H1 (cell line): Measurements from ENCODE around the gene ADCY9. TPM values are rescaled to one million over a fixed set of nuclear protein-coding genes. Genes with fewer than 3 reads are reported as not detected.

Experiments used
- CTCF ChIA-PET: fragments of 300-600 bp; sonication (Branson Sonifier 250); formaldehyde crosslinking; loops from one replicate; lab custom pipeline; 2021; ENCODE audit not compliant: partially characterized antibody; lab: Charles Lee
- POLR2A ChIA-PET: fragments of 300-600 bp; sonication (Branson Sonifier 250); formaldehyde crosslinking; loops from one replicate; lab custom pipeline; 2021; ENCODE audit warnings: inconsistent platforms; ENCODE audit not compliant: partially characterized antibody; lab: Charles Lee
- DNase-seq, 2 experiments: peaks; one replicate each; pipeline versions ENCODE4 v3.0.0 to v3.0.0-alpha.2; 2010 to 2022; ENCODE audit warnings: low spot score in 2 of 2, low read depth in 1 of 2, mixed read lengths in 1 of 2
- FAIRE-seq: peaks from 2 replicates; lab custom pipeline; 2011; peaks lifted over from hg19 to GRCh38; lab: Jason Lieb, UNC
- H2AFZ ChIP-seq: 2 replicates; pipeline ENCODE4 v1.8.1; 2012; ENCODE audit warnings: low read length, inconsistent platforms
- H2AK5ac ChIP-seq: 2 replicates; pipeline ENCODE4 v1.6.1; 2013; ENCODE audit warnings: low read depth, low read length
- H2BK120ac ChIP-seq: replicated peaks from 2 replicates; pipeline ENCODE3; 2013; ENCODE audit warnings: low read depth, low read length, inconsistent platforms
- H2BK12ac ChIP-seq: 2 replicates; pipeline ENCODE4 v1.6.1; 2013; ENCODE audit warnings: low read depth, low read length
- H2BK15ac ChIP-seq: 2 replicates; pipeline ENCODE4 v1.6.1; 2013; ENCODE audit warnings: low read length
- H2BK20ac ChIP-seq: 2 replicates; pipeline ENCODE4 v1.6.1; 2013; ENCODE audit warnings: low read length
- H2BK5ac ChIP-seq: 2 replicates; pipeline ENCODE4 v1.6.1; 2013; ENCODE audit warnings: low read depth, low read length
- H3K14ac ChIP-seq: 2 replicates; pipeline ENCODE4 v1.6.1; 2013; ENCODE audit warnings: inconsistent platforms; ENCODE audit not compliant: insufficient read length
- H3K18ac ChIP-seq: 2 replicates; pipeline ENCODE4 v1.6.1; 2013; ENCODE audit warnings: low read length; ENCODE audit errors: extremely low read depth
- H3K23ac ChIP-seq: 2 replicates; pipeline ENCODE4 v1.6.1; 2013; ENCODE audit warnings: inconsistent platforms; ENCODE audit not compliant: insufficient read length
- H3K23me2 ChIP-seq: 2 replicates; pipeline ENCODE4 v1.6.1; 2013; ENCODE audit warnings: low read depth, low read length
- H3K27ac ChIP-seq: 2 replicates; pipeline ENCODE4 v1.6.1; 2011; ENCODE audit warnings: low read depth, low read length, inconsistent platforms
- H3K27me3 ChIP-seq, 4 experiments: replicated peaks in 1 of 4; 1 replicate in 1 of 4; 2 replicates in 3 of 4; pipeline versions ENCODE4 v1.6.1 to v1.8.1; 2011 to 2013; ENCODE audit warnings: low read length in 3 of 4, mild to moderate bottlenecking in 3 of 4, inconsistent platforms in 2 of 4, mixed read lengths in 2 of 4, moderate library complexity in 1 of 4; ENCODE audit not compliant: control insufficient read depth in 3 of 4, insufficient read depth in 3 of 4; ENCODE audit errors: extremely low read depth in 1 of 4
- H3K36me3 ChIP-seq, 4 experiments: 2 replicates each; pipeline versions ENCODE4 v1.6.1 to v1.8.1; 2011 to 2013; ENCODE audit warnings: mild to moderate bottlenecking in 4 of 4, low read length in 3 of 4, moderate library complexity in 2 of 4, control low read depth in 1 of 4, inconsistent platforms in 1 of 4; ENCODE audit not compliant: insufficient read depth in 4 of 4, control insufficient read depth in 2 of 4
- H3K4ac ChIP-seq: replicated peaks from 2 replicates; pipeline ENCODE3; 2013; ENCODE audit warnings: low read length, low read depth, mixed read lengths, inconsistent platforms; ENCODE audit not compliant: insufficient read length
- H3K4me1 ChIP-seq, 4 experiments: replicated peaks in 1 of 4; 1 replicate in 1 of 4; 2 replicates in 3 of 4; pipeline versions ENCODE4 v1.6.1 to v1.8.1; 2011 to 2013; ENCODE audit warnings: low read length in 3 of 4, inconsistent platforms in 2 of 4, mixed read lengths in 1 of 4; ENCODE audit not compliant: insufficient read depth in 4 of 4, control insufficient read depth in 3 of 4
- H3K4me2 ChIP-seq, 2 experiments: 2 replicates each; pipeline versions ENCODE4 v1.6.1 to v1.8.1; 2011 to 2013; ENCODE audit warnings: low read depth in 2 of 2, low read length in 2 of 2, control low read depth in 1 of 2, inconsistent platforms in 1 of 2, mild to moderate bottlenecking in 1 of 2; ENCODE audit not compliant: insufficient read depth in 1 of 2
- H3K4me3 ChIP-seq, 4 experiments: fragments of 200-600, 300-600 bp in 1 of 4; sonication (generic), shearing (Covaris generic), sonication (Bioruptor Twin) in 1 of 4; 2 replicates each; pipeline versions ENCODE4 v1.5.1 to v1.8.1; 2011 to 2016; ENCODE audit warnings: low read length in 4 of 4, low read depth in 3 of 4, control low read depth in 2 of 4, inconsistent platforms in 2 of 4, mild to moderate bottlenecking in 2 of 4, mixed read lengths in 1 of 4, moderate library complexity in 1 of 4; ENCODE audit not compliant: insufficient read depth in 2 of 4; ENCODE audit errors: extremely low read depth in 1 of 4
- H3K56ac ChIP-seq: replicated peaks from 2 replicates; pipeline ENCODE3; 2013; ENCODE audit warnings: low read depth, mild to moderate bottlenecking, mixed read lengths, low read length, inconsistent platforms; ENCODE audit not compliant: insufficient read length
- H3K79me1 ChIP-seq: 2 replicates; pipeline ENCODE4 v1.6.1; 2013; ENCODE audit warnings: low read depth, low read length, control low read depth
- H3K79me2 ChIP-seq, 2 experiments: 2 replicates each; pipeline versions ENCODE4 v1.6.1 to v1.8.1; 2012 to 2013; ENCODE audit warnings: low read length in 2 of 2, mild to moderate bottlenecking in 2 of 2, inconsistent platforms in 1 of 2; ENCODE audit not compliant: insufficient read depth in 2 of 2, control insufficient read depth in 1 of 2
- H3K9ac ChIP-seq, 4 experiments: replicated peaks in 1 of 4; 1 replicate in 1 of 4; 2 replicates in 3 of 4; pipeline versions ENCODE4 v1.6.1 to v1.8.1; 2011 to 2013; ENCODE audit warnings: low read depth in 3 of 4, low read length in 3 of 4, control low read depth in 2 of 4, mild to moderate bottlenecking in 2 of 4, moderate library complexity in 2 of 4, inconsistent platforms in 1 of 4; ENCODE audit errors: extremely low read depth in 1 of 4
- H3K9me3 ChIP-seq, 2 experiments: 2 replicates each; pipeline versions ENCODE4 v1.6.1 to v1.8.1; 2012 to 2013; ENCODE audit warnings: mild to moderate bottlenecking in 2 of 2, moderate library complexity in 2 of 2, control low read depth in 1 of 2, inconsistent platforms in 1 of 2, low read depth in 1 of 2, low read length in 1 of 2, mixed read lengths in 1 of 2; ENCODE audit not compliant: insufficient read depth in 2 of 2
- H4K20me1 ChIP-seq, 2 experiments: replicated peaks in 1 of 2; 2 replicates each; pipeline versions ENCODE3 to v1.8.1; 2011 to 2013; ENCODE audit warnings: inconsistent platforms in 2 of 2, low read length in 2 of 2, mild to moderate bottlenecking in 1 of 2; ENCODE audit not compliant: insufficient read depth in 2 of 2, control insufficient read depth in 1 of 2
- H4K5ac ChIP-seq: 2 replicates; pipeline ENCODE4 v1.6.1; 2013; ENCODE audit warnings: low read length, low read depth, mixed read lengths, inconsistent platforms; ENCODE audit not compliant: insufficient read length
- H4K8ac ChIP-seq: 2 replicates; pipeline ENCODE4 v1.8.0; 2013; ENCODE audit warnings: mild to moderate bottlenecking, moderate library complexity, low read length, inconsistent platforms; ENCODE audit not compliant: insufficient read depth; ENCODE audit errors: extremely low read depth
- H4K91ac ChIP-seq: replicated peaks from 2 replicates; pipeline ENCODE3; 2013; ENCODE audit warnings: low read length, mixed read lengths, inconsistent platforms; ENCODE audit not compliant: insufficient read length
- ASH2L ChIP-seq: fragments of 200-600, 300-600 bp; sonication (generic); IDR thresholded peaks from one replicate; pipeline ENCODE4 v1.7.1; 2017; ENCODE audit warnings: low read length
- CBX8 ChIP-seq: fragments of 300-800, 300-1000 bp; sonication (generic); IDR thresholded peaks from 2 replicates; pipeline ENCODE4 v1.7.1; 2016; ENCODE audit warnings: low read depth, low read length, borderline replicate concordance
- CEBPB ChIP-seq: IDR thresholded peaks from 2 replicates; pipeline ENCODE4 v1.6.1; 2012; ENCODE audit warnings: low read depth, low read length
- CHD1 ChIP-seq: IDR thresholded peaks from 2 replicates; pipeline ENCODE4 v1.6.1; 2012; ENCODE audit warnings: low read depth, low read length, improper control_type of control experiment
- EZH2 ChIP-seq: fragments of 200-600 bp; sonication (generic); IDR thresholded peaks from 2 replicates; pipeline ENCODE4 v1.7.1; 2012; ENCODE audit warnings: low read depth, mild to moderate bottlenecking, moderate library complexity, low read length, inconsistent platforms; ENCODE audit not compliant: severe bottlenecking
- KDM4A ChIP-seq: IDR thresholded peaks from one replicate; pipeline ENCODE4 v1.7.1; 2012; ENCODE audit warnings: low read depth, mild to moderate bottlenecking, moderate library complexity, low read length, inconsistent platforms; ENCODE audit not compliant: severe bottlenecking
- PHF8 ChIP-seq: fragments of 200-600 bp; sonication (generic); conservative IDR thresholded peaks from 2 replicates; pipeline ENCODE4 v1.7.1; 2012; ENCODE audit warnings: low read depth, mild to moderate bottlenecking, inconsistent platforms, low read length, moderate library complexity
- POU5F1 ChIP-seq: IDR thresholded peaks from 2 replicates; pipeline ENCODE4 v1.6.1; 2011; ENCODE audit warnings: low read depth, mild to moderate bottlenecking, low read length, moderate library complexity
- RBBP5 ChIP-seq: IDR thresholded peaks from 2 replicates; pipeline ENCODE4 v1.7.1; 2012; ENCODE audit warnings: low read depth, mild to moderate bottlenecking, inconsistent platforms, low read length, moderate library complexity, borderline replicate concordance
- SIRT6 ChIP-seq: IDR thresholded peaks from one replicate; pipeline ENCODE4 v1.7.1; 2012; ENCODE audit warnings: low read length, inconsistent platforms
- SP1 ChIP-seq: IDR thresholded peaks from 2 replicates; pipeline ENCODE4 v1.6.1; 2011; ENCODE audit warnings: low read depth, low read length
- SRF ChIP-seq: IDR thresholded peaks from 2 replicates; pipeline ENCODE4 v1.6.1; 2011; ENCODE audit warnings: mild to moderate bottlenecking, low read depth, low read length, moderate library complexity
- TAF1 ChIP-seq: IDR thresholded peaks from 2 replicates; pipeline ENCODE4 v1.6.1; 2011; ENCODE audit warnings: mild to moderate bottlenecking, low read depth, low read length
- WGBS, 2 experiments: shearing (Covaris generic) in 1 of 2; methylation state at CpG; one replicate each; pipeline versions ENCODE4 v1.1.6 to v1.1.7; 2013 to 2015; ENCODE audit warnings: low lambda C conversion rate in 2 of 2, mixed read lengths in 2 of 2, inconsistent platforms in 1 of 2, low coverage in 1 of 2, missing lambda C conversion rate in 1 of 2; ENCODE audit not compliant: insufficient replicate concordance in 2 of 2, insufficient coverage in 1 of 2, insufficient read length in 1 of 2; ENCODE audit errors: extremely low coverage in 1 of 2, missing lambda C conversion rate in 1 of 2; 5-methylcytosine and 5-hydroxymethylcytosine counted together
- polyA plus RNA-seq, 7 experiments: library from polyadenylated mRNA; depleted of rRNA in 3 of 7; stranded (reverse) in 5 of 7; unstranded in 2 of 7; fragments of >200 nt in 5 of 7; fragments of 200-250 nt in 2 of 7; gene quantifications; 1 replicate in 5 of 7; 2 replicates in 1 of 7; 4 replicates in 1 of 7; pipeline versions ENCODE4 v1.2.1 to v1.2.3, GENCODE V29; 2011 to 2013; ENCODE audit warnings: missing spikeins in 2 of 7, mixed read lengths in 2 of 7
- total RNA-seq: library from RNA; stranded (reverse); fragmentation: NEBNext Ultra II Directional; extraction: Animal tissue kit (Norgen Biotek cat#: 25700); gene quantifications from 2 replicates; pipeline ENCODE4 v1.2.1, GENCODE V29; 2021
- TF ChIP-seq, protein P1 (sequence below): IDR thresholded peaks from 2 replicates; pipeline ENCODE4 v1.6.1; 2012; ENCODE audit warnings: inconsistent platforms

ADCY9 gene
- total and polyA plus RNA-seq, 2 of the 8 experiments (the other 6 are each of a cell fraction or from before 2014, with no cell fraction given) = 5.4 to 13.1 TPM

DNA sequence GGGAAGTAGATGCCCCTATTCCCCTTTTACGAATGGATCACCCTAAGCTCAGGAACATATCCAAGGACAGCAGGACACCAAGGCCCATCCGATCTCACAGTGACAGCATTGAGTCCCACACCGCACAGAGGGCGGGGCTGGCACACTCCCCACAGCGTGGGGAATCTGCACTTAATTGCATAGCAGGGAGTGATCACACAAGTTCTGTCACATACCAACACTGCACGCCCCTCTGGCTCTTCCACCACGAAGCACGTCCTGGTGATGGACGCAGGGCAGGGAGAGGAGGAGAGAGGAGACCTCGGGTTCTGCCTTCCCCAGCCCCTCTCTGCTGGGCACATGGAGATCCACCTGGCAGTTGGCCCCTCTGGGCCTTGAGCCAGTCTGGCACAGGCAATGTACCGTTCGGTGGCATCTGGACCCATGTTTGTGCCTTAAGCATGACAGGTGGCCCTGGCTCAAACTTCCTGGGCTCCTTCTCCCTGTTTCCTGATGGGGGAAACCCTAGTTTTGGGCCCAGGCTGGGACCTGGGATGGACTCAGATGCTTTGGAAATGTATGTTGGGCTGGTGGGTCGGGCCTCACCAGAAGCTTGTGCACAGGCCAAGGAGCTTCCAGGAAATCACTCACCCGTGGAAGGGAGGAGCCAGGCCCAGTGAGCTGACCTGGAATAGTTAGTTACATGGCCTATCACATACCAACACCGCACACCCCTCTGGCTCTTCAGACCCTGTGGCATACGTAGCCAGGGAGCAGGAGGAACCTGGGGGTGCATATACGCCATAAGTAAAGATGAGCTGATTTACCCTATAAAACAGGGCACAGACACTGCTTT, 200.6 kb downstream of the ADCY9 start:
- FAIRE-seq = no peak
- no peaks in the 10 kb centered on the region for H3K79me1 ChIP-seq
- no peak overlapping the region for H3K56ac ChIP-seq
- WGBS, 2 experiments = 84% methylated on average over 17 of the region's 17 CpGs; no CpG with 5 or more reads in 1 of the 2 experiments
- no peak overlapping the region for H2BK5ac ChIP-seq
- H3K23ac ChIP-seq = no peak overlapping the region
- H4K20me1 ChIP-seq = no peaks in the 10 kb centered on the region
- peaks cover 7 to 11% of the 10 kb centered on the region in 2 experiments for H3K9me3 ChIP-seq
- no peak overlapping the region for H3K4me3 ChIP-seq
- no peak overlapping the region for H3K9ac ChIP-seq
- H3K4ac ChIP-seq = no peak overlapping the region
- no peak for DNase-seq
- H3K27me3 ChIP-seq = no peaks in the 10 kb centered on the region
- H2BK120ac ChIP-seq = no peak overlapping the region
- H4K5ac ChIP-seq = no peak overlapping the region
- POLR2A ChIA-PET = interaction anchor here (0.7 kb wide), 1 partner anchor 621 kb away, joined by 3 read pairs; no protein-coding TSS in a partner anchor
- H3K14ac ChIP-seq = no peak overlapping the region
- no peak overlapping the region for H4K8ac ChIP-seq
- no peaks in the 10 kb centered on the region for H3K23me2 ChIP-seq
- H3K18ac ChIP-seq = no peak overlapping the region
- no peak overlapping the region for H2AFZ ChIP-seq
- no peak overlapping the region for H2BK15ac ChIP-seq
- no peaks in the 10 kb centered on the region for H3K4me1 ChIP-seq
- no peak overlapping the region for H2AK5ac ChIP-seq
- H4K91ac ChIP-seq = no peak overlapping the region
- H3K79me2 ChIP-seq = no peaks in the 10 kb centered on the region
- no peak overlapping the region for H3K4me2 ChIP-seq
- no peak overlapping the region for H3K27ac ChIP-seq
- no peak overlapping the region for H2BK12ac ChIP-seq
- H3K36me3 ChIP-seq = no peaks in the 10 kb centered on the region
- CTCF ChIA-PET = no interaction called here
- H2BK20ac ChIP-seq = no peak overlapping the region
- no peak for TF ChIP-seq RBBP5
- no peak for TF ChIP-seq SIRT6
- no peak for TF ChIP-seq CHD1
- no peak for TF ChIP-seq EZH2
- no peak for TF ChIP-seq PHF8
- TF ChIP-seq CEBPB = no peak
- no peak for TF ChIP-seq SP1
- no peak for TF ChIP-seq TAF1
- no peak for TF ChIP-seq SRF
- TF ChIP-seq, protein P1, sequence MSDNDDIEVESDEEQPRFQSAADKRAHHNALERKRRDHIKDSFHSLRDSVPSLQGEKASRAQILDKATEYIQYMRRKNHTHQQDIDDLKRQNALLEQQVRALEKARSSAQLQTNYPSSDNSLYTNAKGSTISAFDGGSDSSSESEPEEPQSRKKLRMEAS = no peak
- TF ChIP-seq ASH2L = no peak
- TF ChIP-seq POU5F1 = no peak
- TF ChIP-seq CBX8 = no peak
- no peak for TF ChIP-seq KDM4A
